ENCODE data around the gene OTULINL. TPM values are rescaled to one million over a fixed set of nuclear protein-coding genes. Genes with fewer than 3 reads are reported as not detected.

The OTULINL gene
- total and polyA plus RNA-seq, 2 of the 8 experiments (the other 6 are each of a cell fraction or from before 2014, with no cell fraction given): 3.1 to 8.3 TPM

- TF ChIP-seq CHD7 (IDR thresholded peaks at IDR 0.05; ENCODE audit: insufficient replicate concordance, low read length): no peak
- TF ChIP-seq MAFK (IDR thresholded peaks at IDR 0.05; ENCODE audit: low read depth, low read length): no peak
- TF ChIP-seq RBBP5 (IDR thresholded peaks at IDR 0.05; ENCODE audit: borderline replicate concordance, low read depth, low read length): no peak
- no peak for TF ChIP-seq TEAD4 (IDR thresholded peaks at IDR 0.05; ENCODE audit: low read depth, low read length)
- no peak for TF ChIP-seq RNF2 (IDR thresholded peaks at IDR 0.05; ENCODE audit: borderline replicate concordance, low read depth, low read length, missing control alignments, poor library complexity, severe bottlenecking)
- TF ChIP-seq JUN (IDR thresholded peaks at IDR 0.05; ENCODE audit: low read depth, low read length): no peak
- no peak for TF ChIP-seq SP2 (IDR thresholded peaks at IDR 0.05; ENCODE audit: low read length)
- TF ChIP-seq KDM5A (IDR thresholded peaks at IDR 0.05; ENCODE audit: low read length): no peak
- TF ChIP-seq EGR1 (IDR thresholded peaks at IDR 0.05; ENCODE audit: borderline replicate concordance, low read depth, low read length): no peak
Measured at GRCh38 chr5:14644623-14645237, 63.1 kb downstream of the OTULINL start (continued).

All from H1 (cell line).